ENCODE data around the gene TOPBP1.

Gene TOPBP1

DNA sequence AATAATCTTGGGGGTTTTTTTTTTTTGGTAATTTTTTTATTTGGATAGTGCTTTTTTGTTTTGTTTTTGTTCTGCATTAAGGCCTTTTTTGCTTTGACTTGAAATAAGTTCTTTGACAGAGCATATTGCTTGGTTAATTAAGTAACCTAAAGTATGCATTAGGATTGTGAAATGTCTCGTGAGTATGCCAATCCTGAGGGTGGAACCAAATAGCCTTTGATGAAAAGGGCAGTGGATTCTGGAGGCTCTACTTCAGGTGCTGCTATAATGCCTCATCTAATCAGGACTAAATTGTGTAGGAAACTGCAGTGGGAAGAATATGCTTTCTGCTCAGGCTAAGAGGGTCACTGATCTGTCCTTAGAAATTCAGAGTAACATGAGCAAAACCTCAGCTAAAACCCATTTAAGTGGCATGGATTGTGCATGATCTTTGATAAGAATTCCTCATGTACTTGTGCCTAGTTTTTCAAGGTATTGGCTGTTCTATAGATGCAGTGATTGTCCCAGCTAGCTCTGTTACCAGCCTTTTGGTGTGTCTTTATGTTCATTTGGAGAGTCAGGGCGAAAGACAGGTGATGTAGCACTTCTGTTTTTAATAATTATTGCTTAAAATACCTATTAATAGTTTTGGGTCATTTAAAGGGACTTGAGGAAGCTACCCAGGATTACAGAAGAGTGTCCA lies 72.8 kb downstream of the TOPBP1 start:
- Histone ChIP-seq H2AFZ (ENCODE audit: low read length, unreplicated experiment) (no peak overlapping the region), H3K36me3 (ENCODE audit: insufficient read depth, low read length) (peaks cover 27% of the 10 kb centered on the region), H3K4me1 (ENCODE audit: control insufficient read depth, insufficient read depth, low read length, unreplicated experiment) (peaks cover 50% of the 10 kb centered on the region), H3K27me3 (ENCODE audit: insufficient read depth, low read length) (no peaks in the 10 kb centered on the region), H3K27ac (ENCODE audit: low read depth, low read length) (no peak overlapping the region), H3K79me2 (ENCODE audit: control insufficient read depth, insufficient read depth, low read length, unreplicated experiment) (peaks cover 15% of the 10 kb centered on the region), H3K4me3 (ENCODE audit: low read depth, low read length) (no peak overlapping the region)

DNA sequence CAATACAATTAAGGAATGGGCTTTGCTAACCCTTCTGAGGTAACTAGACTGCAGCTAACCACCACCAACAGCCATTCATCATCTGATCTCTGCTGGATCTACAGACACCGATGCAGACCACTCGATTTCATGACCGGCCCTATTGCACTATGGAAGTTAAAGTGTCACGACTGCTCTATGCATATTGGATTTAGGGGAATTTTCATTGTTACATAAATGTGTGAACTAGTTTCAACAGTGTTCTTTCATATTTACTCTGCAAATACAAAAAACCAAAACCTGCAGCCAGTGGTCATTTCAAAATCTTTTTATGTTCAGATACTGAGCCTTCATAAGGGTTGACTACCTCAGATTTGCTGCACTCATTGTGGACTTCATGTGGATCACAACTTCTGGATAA lies 73.7 kb downstream of the TOPBP1 start:
- Histone ChIP-seq H3K36me3 (ENCODE audit: insufficient read depth, low read length) (peaks cover 36% of the 10 kb centered on the region), H3K27ac (ENCODE audit: low read depth, low read length) (no peak overlapping the region), H3K27me3 (ENCODE audit: insufficient read depth, low read length) (no peaks in the 10 kb centered on the region), H3K4me3 (ENCODE audit: low read depth, low read length) (no peak overlapping the region), H3K4me1 (ENCODE audit: control insufficient read depth, insufficient read depth, low read length, unreplicated experiment) (peaks cover 46% of the 10 kb centered on the region), H2AFZ (ENCODE audit: low read length, unreplicated experiment) (no peak overlapping the region), H3K79me2 (ENCODE audit: control insufficient read depth, insufficient read depth, low read length, unreplicated experiment) (peaks cover 23% of the 10 kb centered on the region)

DNA sequence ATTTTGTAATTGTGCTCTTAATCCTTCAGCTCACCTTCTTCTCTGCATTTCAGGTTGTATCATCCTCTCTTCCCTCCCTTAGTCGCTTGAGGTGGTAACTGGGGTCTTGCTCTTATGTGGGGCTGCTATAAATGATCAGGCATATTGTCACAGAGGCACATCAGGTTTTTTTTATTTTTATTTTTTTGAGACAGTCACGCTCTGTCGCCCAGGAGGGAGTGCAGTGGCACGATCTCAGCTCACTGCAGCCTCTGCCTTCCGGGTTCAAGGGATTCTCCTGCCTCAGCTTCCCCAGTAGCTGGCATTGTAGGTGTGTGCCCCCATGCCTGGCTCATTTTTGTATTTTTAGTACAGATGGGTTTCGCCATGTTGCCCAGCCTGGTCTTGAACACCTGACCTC lies 78.3 kb downstream of the TOPBP1 start:
- Histone ChIP-seq H2AFZ (ENCODE audit: low read length, unreplicated experiment) (no peak overlapping the region), H3K4me1 (ENCODE audit: control insufficient read depth, insufficient read depth, low read length, unreplicated experiment) (peaks cover 28% of the 10 kb centered on the region), H3K27me3 (ENCODE audit: insufficient read depth, low read length) (no peaks in the 10 kb centered on the region), H3K4me3 (ENCODE audit: low read depth, low read length) (no peak overlapping the region), H3K79me2 (ENCODE audit: control insufficient read depth, insufficient read depth, low read length, unreplicated experiment) (peaks cover 64% of the 10 kb centered on the region), H3K27ac (ENCODE audit: low read depth, low read length) (no peak overlapping the region), H3K36me3 (ENCODE audit: insufficient read depth, low read length) (peaks cover 54% of the 10 kb centered on the region)

DNA sequence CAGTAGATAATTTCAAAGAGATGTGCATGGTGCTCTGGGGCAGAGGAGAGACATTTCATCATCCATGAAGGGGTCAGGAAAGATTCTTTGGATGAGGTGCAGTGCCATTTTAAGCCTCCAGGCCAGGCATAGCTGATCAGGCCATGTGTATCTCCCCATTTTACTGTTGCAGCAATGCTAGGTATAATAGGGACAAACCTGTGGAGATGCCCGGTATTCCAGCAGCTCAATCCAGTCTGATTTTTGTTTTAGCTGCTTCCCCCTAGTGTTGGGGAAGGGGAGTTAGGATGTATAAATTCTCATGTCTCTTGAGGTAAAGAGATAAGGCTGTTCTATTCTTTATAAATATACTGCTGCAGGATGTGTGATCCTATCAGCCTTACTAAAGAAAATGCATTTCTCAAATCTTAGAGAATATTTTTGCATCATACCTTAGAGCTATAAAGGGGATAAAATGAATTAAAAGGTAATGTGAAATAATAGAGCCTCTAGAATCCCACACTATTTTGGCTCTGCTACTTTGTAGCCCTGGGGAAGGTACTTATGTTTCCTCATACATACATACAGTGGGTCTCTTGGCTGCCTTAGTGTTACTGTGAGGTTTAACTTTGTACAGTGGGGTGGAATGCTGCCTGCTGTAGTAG lies 83.1 kb downstream of the TOPBP1 start:
- H3K27ac ChIP-seq (ENCODE audit: low read depth, low read length) = no peak overlapping the region
- peaks cover 94% of the 10 kb centered on the region for H3K79me2 ChIP-seq (ENCODE audit: control insufficient read depth, insufficient read depth, low read length, unreplicated experiment)
- H3K27me3 ChIP-seq (ENCODE audit: insufficient read depth, low read length) = no peaks in the 10 kb centered on the region
- no peak overlapping the region for H2AFZ ChIP-seq (ENCODE audit: low read length, unreplicated experiment)
- peak overlapping the region; percentile 1 for H3K4me3 ChIP-seq (ENCODE audit: low read depth, low read length)
- peaks cover 46% of the 10 kb centered on the region for H3K36me3 ChIP-seq (ENCODE audit: insufficient read depth, low read length)
- H3K4me1 ChIP-seq (ENCODE audit: control insufficient read depth, insufficient read depth, low read length, unreplicated experiment) = peaks cover 23% of the 10 kb centered on the region

DNA sequence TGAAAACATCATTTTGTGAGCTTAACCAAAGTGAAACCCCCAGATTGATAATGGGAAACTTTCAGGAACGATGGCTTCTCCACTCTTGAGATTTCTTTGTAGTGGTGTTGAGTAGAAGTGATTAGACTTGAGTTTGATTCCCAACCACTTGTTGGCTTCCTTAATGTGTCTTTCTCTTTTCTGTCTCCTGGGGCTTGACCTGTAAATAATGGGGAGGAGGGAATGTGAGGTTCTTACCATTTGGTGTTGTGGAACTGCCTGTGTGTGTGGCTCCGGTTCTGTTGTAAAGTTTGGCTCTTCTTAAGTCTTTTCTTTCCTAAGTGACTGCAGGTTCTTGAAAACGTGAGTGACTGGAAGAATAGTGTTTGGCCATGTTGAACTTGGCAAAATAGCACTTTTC lies 85.6 kb downstream of the TOPBP1 start:
- peak overlapping the region; percentile 100 for H3K4me3 ChIP-seq (ENCODE audit: low read depth, low read length)
- peaks cover 71% of the 10 kb centered on the region for H3K79me2 ChIP-seq (ENCODE audit: control insufficient read depth, insufficient read depth, low read length, unreplicated experiment)
- H3K27me3 ChIP-seq (ENCODE audit: insufficient read depth, low read length) = no peaks in the 10 kb centered on the region
- peaks cover 36% of the 10 kb centered on the region for H3K4me1 ChIP-seq (ENCODE audit: control insufficient read depth, insufficient read depth, low read length, unreplicated experiment)
- H3K27ac ChIP-seq (ENCODE audit: low read depth, low read length) = peak overlapping the region; percentile 7; the same call in 1 of the 2 replicates
- peaks cover 26% of the 10 kb centered on the region for H3K36me3 ChIP-seq (ENCODE audit: insufficient read depth, low read length)
- no peak overlapping the region for H2AFZ ChIP-seq (ENCODE audit: low read length, unreplicated experiment)

DNA sequence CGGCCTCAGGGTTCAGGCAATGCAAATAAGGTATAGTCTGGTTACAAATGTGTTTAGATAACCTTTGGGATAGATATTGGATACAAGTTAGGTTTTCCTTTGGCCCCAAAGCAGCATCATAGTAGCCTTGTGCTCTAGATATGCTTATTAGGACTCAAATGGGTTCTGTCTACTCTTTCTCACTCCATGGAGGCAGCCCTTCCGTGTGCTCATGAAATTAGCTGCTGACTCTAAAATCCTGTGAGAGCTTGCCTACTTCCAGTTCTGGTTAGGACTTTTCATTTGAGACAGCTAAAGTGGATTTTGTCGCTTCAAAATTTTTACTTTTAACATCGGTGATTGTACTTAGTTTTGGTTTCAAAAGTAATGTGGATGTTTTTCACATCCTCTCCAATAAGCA lies 86.7 kb downstream of the TOPBP1 start:
- Histone ChIP-seq H3K36me3 (ENCODE audit: insufficient read depth, low read length) (peaks cover 26% of the 10 kb centered on the region), H3K4me1 (ENCODE audit: control insufficient read depth, insufficient read depth, low read length, unreplicated experiment) (peaks cover 47% of the 10 kb centered on the region), H2AFZ (ENCODE audit: low read length, unreplicated experiment) (no peak overlapping the region), H3K79me2 (ENCODE audit: control insufficient read depth, insufficient read depth, low read length, unreplicated experiment) (peaks cover 62% of the 10 kb centered on the region), H3K27ac (ENCODE audit: low read depth, low read length) (peak overlapping the region; percentile 88), H3K27me3 (ENCODE audit: insufficient read depth, low read length) (no peaks in the 10 kb centered on the region), H3K4me3 (ENCODE audit: low read depth, low read length) (peak overlapping the region; percentile 100)

DNA sequence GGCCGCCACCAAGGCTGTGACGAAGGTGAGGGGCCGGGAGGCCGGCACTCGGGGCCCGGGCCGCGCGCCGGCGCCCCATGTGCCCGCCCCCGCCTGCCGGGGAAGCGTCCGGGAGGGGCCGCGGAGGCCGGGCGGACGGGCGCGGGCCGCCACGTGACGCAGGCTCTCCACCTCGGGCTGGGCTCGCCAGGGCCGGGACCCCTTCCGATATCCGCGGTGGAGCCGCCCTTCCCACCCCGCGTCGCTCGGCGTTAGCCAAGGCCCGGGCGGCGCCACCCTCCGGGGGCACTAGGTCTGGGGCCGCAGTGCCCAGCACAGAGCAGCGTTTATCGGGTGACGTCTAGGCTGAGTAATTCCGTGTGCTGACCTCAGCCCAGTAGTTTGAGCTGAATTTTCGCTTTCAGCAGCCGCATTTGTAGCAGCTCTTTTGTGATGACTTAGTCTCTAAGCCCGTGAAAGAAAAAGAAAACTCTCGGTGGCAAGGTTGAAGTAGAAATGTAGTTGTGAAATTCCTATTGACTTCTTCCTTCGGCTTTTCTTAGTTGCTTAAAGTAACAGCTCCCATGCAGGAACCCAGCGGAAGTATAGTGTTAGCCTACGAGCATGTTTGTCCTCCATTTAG lies 87.4 kb downstream of the TOPBP1 start:
- Histone ChIP-seq H3K27ac (ENCODE audit: low read depth, low read length) (peak overlapping the region; percentile 88), H2AFZ (ENCODE audit: low read length, unreplicated experiment) (peak overlapping the region; percentile 78), H3K36me3 (ENCODE audit: insufficient read depth, low read length) (peaks cover 26% of the 10 kb centered on the region), H3K27me3 (ENCODE audit: insufficient read depth, low read length) (no peaks in the 10 kb centered on the region), H3K4me1 (ENCODE audit: control insufficient read depth, insufficient read depth, low read length, unreplicated experiment) (peaks cover 54% of the 10 kb centered on the region), H3K4me3 (ENCODE audit: low read depth, low read length) (peak overlapping the region; percentile 100), H3K79me2 (ENCODE audit: control insufficient read depth, insufficient read depth, low read length, unreplicated experiment) (peaks cover 58% of the 10 kb centered on the region)

DNA sequence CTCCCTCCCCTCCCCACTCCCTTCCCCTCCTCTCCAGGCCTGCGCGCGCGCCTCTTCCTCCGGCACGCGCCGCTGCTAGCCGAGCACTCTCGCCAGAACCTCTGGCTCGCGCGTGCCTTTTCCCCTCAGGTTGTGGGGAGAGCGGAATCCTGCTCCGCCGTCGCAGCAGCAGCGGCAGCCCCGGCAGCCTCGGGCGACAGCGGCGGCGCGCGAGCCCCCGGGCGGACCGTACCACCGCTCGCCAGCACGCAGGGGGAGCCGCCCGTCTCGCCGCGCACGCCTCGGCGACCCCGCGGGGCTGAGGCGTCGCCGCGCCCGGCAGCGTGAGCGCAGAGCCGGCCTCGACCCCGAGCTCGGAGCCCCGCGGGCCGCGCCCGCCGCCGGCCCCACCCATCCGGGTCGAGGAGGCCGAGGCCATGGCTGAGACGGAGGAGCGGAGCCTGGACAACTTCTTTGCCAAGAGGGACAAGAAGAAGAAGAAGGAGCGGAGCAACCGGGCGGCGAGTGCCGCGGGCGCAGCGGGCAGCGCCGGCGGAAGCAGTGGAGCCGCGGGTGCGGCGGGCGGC lies 88.0 kb downstream of the TOPBP1 start, which contains the start of gene CDV3:
Gene CDV3 (plus strand): TSS at position 58 of the 566 bp plus-strand sequence. CDS start 359 bp downstream, at position 417.
- peak within 1 kb of the TSS; percentile 90 for H2AFZ ChIP-seq (ENCODE audit: low read length, unreplicated experiment)

DNA sequence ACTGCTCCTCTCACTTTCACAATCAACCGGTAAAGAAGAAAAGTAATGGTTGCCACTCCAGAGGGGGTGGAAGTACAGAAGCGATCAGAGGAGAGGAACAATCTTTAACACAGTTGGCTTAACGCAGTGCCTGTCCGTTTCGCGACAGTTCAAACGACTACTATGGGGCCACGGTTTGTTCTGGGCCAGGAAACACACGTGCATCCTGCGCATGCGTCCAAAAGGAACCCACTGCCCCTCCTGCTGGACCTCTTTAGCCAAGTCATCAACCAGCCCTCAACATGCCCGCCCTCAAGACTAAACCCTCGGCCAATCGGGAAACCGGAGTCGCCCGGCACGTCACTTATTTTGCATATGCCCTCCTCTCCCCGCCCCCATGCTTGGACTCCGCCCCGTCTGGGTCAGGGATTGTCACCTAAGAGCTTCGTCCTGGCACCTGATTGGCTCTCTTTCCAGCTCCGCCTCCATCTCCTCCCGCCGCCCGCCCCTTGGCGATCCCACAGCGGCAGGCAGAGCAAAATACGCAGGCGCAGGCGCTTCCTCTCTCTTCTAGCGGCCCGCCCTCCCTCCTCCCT lies 88.6 kb downstream of the TOPBP1 start:
- peaks cover 46% of the 10 kb centered on the region for H3K79me2 ChIP-seq (ENCODE audit: control insufficient read depth, insufficient read depth, low read length, unreplicated experiment)
- no peaks in the 10 kb centered on the region for H3K27me3 ChIP-seq (ENCODE audit: insufficient read depth, low read length)
- peak overlapping the region; percentile 94 for H3K27ac ChIP-seq (ENCODE audit: low read depth, low read length)
- peak overlapping the region; percentile 90 for H2AFZ ChIP-seq (ENCODE audit: low read length, unreplicated experiment)
- H3K36me3 ChIP-seq (ENCODE audit: insufficient read depth, low read length) = peaks cover 20% of the 10 kb centered on the region
- peaks cover 54% of the 10 kb centered on the region for H3K4me1 ChIP-seq (ENCODE audit: control insufficient read depth, insufficient read depth, low read length, unreplicated experiment)
- H3K4me3 ChIP-seq (ENCODE audit: low read depth, low read length) = peak overlapping the region; percentile 100

More for the DNA sequence above, 88.0 kb downstream of the TOPBP1 start, which contains the start of gene CDV3:
- H3K4me1 ChIP-seq (ENCODE audit: control insufficient read depth, insufficient read depth, low read length, unreplicated experiment) = peaks cover 55% of the 10 kb centered on the region
- H3K36me3 ChIP-seq (ENCODE audit: insufficient read depth, low read length) = peaks cover 20% of the 10 kb centered on the region
- H3K27me3 ChIP-seq (ENCODE audit: insufficient read depth, low read length) = no peaks in the 10 kb centered on the region
- H3K79me2 ChIP-seq (ENCODE audit: control insufficient read depth, insufficient read depth, low read length, unreplicated experiment) = peaks cover 52% of the 10 kb centered on the region
- peak within 1 kb of the TSS; percentile 100 for H3K4me3 ChIP-seq (ENCODE audit: low read depth, low read length)
- H3K27ac ChIP-seq (ENCODE audit: low read depth, low read length) = peak within 1 kb of the TSS; percentile 94

Data from ACC112 (cell line).